GM23248 (cell line): ENCODE data around the gene AGAP1.

Experiments
- EZH2 ChIP-seq: fragments of 200-600 bp; sonication (generic); IDR thresholded peaks from 2 replicates; pipeline ENCODE4 v1.6.1; 2018; ENCODE audit warnings: antibody characterized with exemption, mild to moderate bottlenecking; ENCODE audit not compliant: insufficient read depth, poor library complexity, severe bottlenecking
- EZH2phosphoT487 ChIP-seq: fragments of 200-600 bp; sonication (generic); IDR thresholded peaks from 2 replicates; pipeline ENCODE4 v1.6.1; 2018; ENCODE audit warnings: antibody characterized with exemption, moderate library complexity, mild to moderate bottlenecking, low read depth; ENCODE audit not compliant: insufficient read depth

DNA sequence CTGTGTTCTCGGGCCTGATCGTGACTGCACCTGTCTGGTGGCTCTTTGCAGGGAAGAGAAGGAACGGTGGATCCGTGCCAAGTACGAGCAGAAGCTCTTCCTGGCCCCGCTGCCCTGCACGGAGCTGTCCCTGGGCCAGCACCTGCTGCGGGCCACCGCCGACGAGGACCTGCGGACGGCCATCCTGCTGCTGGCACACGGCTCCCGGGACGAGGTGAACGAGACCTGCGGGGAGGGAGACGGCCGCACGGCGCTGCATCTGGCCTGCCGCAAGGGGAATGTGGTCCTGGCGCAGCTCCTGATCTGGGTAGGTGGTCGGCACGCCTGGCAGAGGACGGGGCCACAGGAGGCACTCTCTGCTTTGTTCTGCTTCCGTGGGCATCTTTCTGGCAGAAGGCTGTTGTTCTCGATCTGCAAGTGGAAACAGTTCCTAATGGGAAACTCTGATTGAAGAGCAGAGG, 626.3 kb downstream of the AGAP1 start:
- no peak for TF ChIP-seq EZH2phosphoT487
- TF ChIP-seq EZH2 = no peak
